Pancreas (tissue), 10 donors: ENCODE data around the gene CCDC12. TPM values are rescaled to one million over a fixed set of nuclear protein-coding genes. Genes with fewer than 3 reads are reported as not detected.

ENCODE experiments used
- ATAC-seq, 4 donors: fragments of 200-7000 bp; cut with Tn5 transposase; one replicate each; pipeline versions ENCODE4 v1.8.0 to v1.9.1; 2020; ENCODE audit warnings: mild to moderate bottlenecking in 4 of 4, moderate library complexity in 4 of 4
- DNase-seq, 6 donors: peaks; one replicate each; pipeline ENCODE4 v3.0.0-alpha.2; 2020
- FAIRE-seq: peaks from 2 replicates; lab custom pipeline; 2012; peaks lifted over from hg19 to GRCh38; lab: Jason Lieb, UNC
- H3K27ac ChIP-seq, 4 donors: fragments of 200-600 bp; sonication (generic); 1 replicate in 3 of 4; 2 replicates in 1 of 4; pipeline versions ENCODE4 v1.5.0 to v1.8.0; 2020
- H3K27me3 ChIP-seq, 4 donors: fragments of 200-600 bp; one replicate each; pipeline ENCODE4 v1.8.0; 2021
- H3K36me3 ChIP-seq, 3 donors: fragments of 200-600 bp; sonication (generic) in 1 of 3; one replicate each; pipeline versions ENCODE4 v1.5.0 to v1.8.0; 2020 to 2021
- H3K4me1 ChIP-seq, 3 donors: fragments of 200-600 bp; one replicate each; pipeline ENCODE4 v1.8.0; 2021
- H3K4me3 ChIP-seq, 4 donors: fragments of 200-600 bp; sonication (generic) in 2 of 4; one replicate each; pipeline versions ENCODE4 v1.5.0 to v1.8.0; 2020 to 2021
- H3K9me3 ChIP-seq, 4 donors: fragments of 200-600 bp; one replicate each; pipeline ENCODE4 v1.8.0; 2021
- CTCF ChIP-seq, 4 donors: fragments of 200-600 bp; sonication (generic) in 3 of 4; IDR thresholded peaks; one replicate each; pipeline versions ENCODE4 v1.5.0 to v1.8.0; 2021; ENCODE audit warnings: antibody characterized with exemption in 4 of 4
- WGBS, 2 donors: extraction: QIAGEN DNeasy Blood & Tissue Kit; methylation state at CpG; one replicate each; pipeline ENCODE4 v1.1.7; 2013; 5-methylcytosine and 5-hydroxymethylcytosine counted together
- intact Hi-C, 3 donors: fragments of 100-400 bp; cut with DNase I; formaldehyde crosslinking; loops; one replicate each; pipeline versions ENCODE4 v1.11.1 to v1.14.2; 2022
- polyA plus RNA-seq, 2 donors: library from polyadenylated mRNA; stranded (reverse); fragments of 200-250 nt; gene quantifications; one replicate each; pipeline ENCODE4 v1.2.3, GENCODE V29; 2013
- total RNA-seq, 6 donors: library from RNA; stranded (reverse); fragmentation: NEBNext Ultra II Directional in 4 of 6; extraction: Animal tissue kit (Norgen Biotek cat#: 25700) in 4 of 6; gene quantifications; one replicate each; pipeline versions ENCODE4 v1.2.1 to v1.2.4, GENCODE V29; 2021 to 2023
- donor health status: healthy with polysubstance abuse.
- donor health status: DM: no; HTN: no; CAD: no; lungs with moderate emphysema.
- donor health status: DM: no; HTN: no; CAD: no.
- donor health status: control.
- donor health status: control.
- donor health status: Bipolar disorder and iron deficiency.
- donor health status: DM: yes; HTN: yes; CAD: no.
- donor health status: DM: no; HTN: no; CAD: no.
- donor health status: DM: no; HTN: no; CAD: no.
- donor health status: DM: yes; HTN: yes; CAD: no.

Gene CCDC12
- total and polyA plus RNA-seq, 8 donors = 20.7 to 82.8 (median 24.9) TPM

- Histone ChIP-seq H3K27ac (no peak overlapping the region), H3K27me3 (no peaks in the 10 kb centered on the region), H3K9me3 (no peaks in the 10 kb centered on the region), H3K4me3 (no peak overlapping the region), H3K36me3 (peaks cover 0 to 16% (median 0%) of the 10 kb centered on the region in 3 donors), H3K4me1 (peaks cover 0 to 8% (median 0%) of the 10 kb centered on the region in 3 donors)
- WGBS, 2 donors = 89 to 90% methylated on average over 5 of the region's 5 CpGs
- intact Hi-C loops = loop anchor here in 1 of 3 donors (10.0 kb wide), 1 partner anchor 281 kb away; the partner anchor contains the start of gene TMIE
- TF ChIP-seq CTCF (IDR thresholded peaks at IDR 0.05) = no peak
- no peak for FAIRE-seq
- no peak for ATAC-seq
- peak in 2 of 6 donors; percentile 22 to 39 for DNase-seq
Measured at GRCh38 chr3:46985588-46985987, 9.0 kb upstream of the CCDC12 start.

GRCh38 chr3:46984591-46985459 is 8.3 kb upstream of the CCDC12 start:
- WGBS, 2 donors = 76% methylated on average over 11 of the region's 11 CpGs
- Histone ChIP-seq H3K4me3 (no peak overlapping the region), H3K9me3 (no peaks in the 10 kb centered on the region), H3K27ac (no peak overlapping the region), H3K36me3 (peaks cover 0 to 9% (median 0%) of the 10 kb centered on the region in 3 donors), H3K27me3 (no peaks in the 10 kb centered on the region), H3K4me1 (peaks cover 0 to 8% (median 0%) of the 10 kb centered on the region in 3 donors)
- intact Hi-C loops = loop anchor here in 1 of 3 donors (5.0 to 10.0 kb wide), 2 partner anchors 43 to 280 kb away; partner anchors contain the start of gene TMIE
- ATAC-seq (no peak), FAIRE-seq (no peak), DNase-seq (peak in 2 of 6 donors; percentile 13 to 30)
- TF ChIP-seq CTCF (IDR thresholded peaks at IDR 0.05) = no peak

DNA sequence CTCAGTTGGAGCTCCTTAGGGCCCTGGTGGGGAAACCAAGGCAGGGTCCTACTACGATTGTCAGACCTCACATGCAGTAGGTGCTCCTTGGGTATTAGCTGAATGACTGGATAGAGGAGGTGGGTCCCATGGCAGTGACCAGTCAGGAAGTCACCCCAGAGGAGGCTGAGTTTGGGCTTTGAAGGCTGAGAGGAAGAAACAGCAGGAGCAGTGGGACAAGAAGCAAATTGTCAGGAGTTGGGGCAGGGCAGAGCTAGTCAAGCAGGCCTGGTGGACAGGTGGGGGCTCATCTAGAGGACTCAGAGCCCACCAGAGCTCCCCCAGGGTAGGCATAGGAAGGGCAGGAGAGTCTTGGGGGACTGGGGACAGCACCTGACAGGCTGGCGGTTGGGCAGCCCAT is 6.0 kb upstream of the CCDC12 start:
- Histone ChIP-seq H3K27ac (peak overlapping the region in 2 of 4 donors; percentile 85 to 92), H3K27me3 (no peaks in the 10 kb centered on the region), H3K36me3 (no peaks in the 10 kb centered on the region), H3K4me3 (peak overlapping the region in 1 of 4 donors; percentile 29), H3K9me3 (no peaks in the 10 kb centered on the region), H3K4me1 (peaks cover 0 to 12% (median 4%) of the 10 kb centered on the region in 3 donors)
- intact Hi-C loops = loop anchor here in 1 of 3 donors (5.0 to 10.0 kb wide), 2 partner anchors 40 to 278 kb away; partner anchors contain the start of gene TMIE
- no peak for ATAC-seq
- no peak for FAIRE-seq
- no peak for TF ChIP-seq CTCF (IDR thresholded peaks at IDR 0.05)
- 71 to 94% methylated on average over 2 of the region's 2 CpGs for WGBS, 2 donors
- peak in 1 of 6 donors; percentile 27 for DNase-seq

GRCh38 chr3:46981932-46982471 is 5.5 kb upstream of the CCDC12 start:
- peak in 4 of 6 donors; percentile 42 to 73 (median 59) for DNase-seq
- peaks cover 0 to 16% (median 4%) of the 10 kb centered on the region in 3 donors for H3K4me1 ChIP-seq
- intact Hi-C loops = loop anchor here in 1 of 3 donors (5.0 to 10.0 kb wide), 2 partner anchors 40 to 277 kb away; partner anchors contain the start of gene TMIE

More at GRCh38 chr3:46981932-46982471, 5.5 kb upstream of the CCDC12 start:
- no peaks in the 10 kb centered on the region for H3K36me3 ChIP-seq
- H3K4me3 ChIP-seq = peak overlapping the region in 2 of 4 donors; percentile 16 to 29
- H3K27me3 ChIP-seq = no peaks in the 10 kb centered on the region
- no peak for FAIRE-seq
- no peaks in the 10 kb centered on the region for H3K9me3 ChIP-seq
- no peak for TF ChIP-seq CTCF (IDR thresholded peaks at IDR 0.05)
- WGBS, 2 donors = 43 to 51% methylated on average over 5 of the region's 5 CpGs
- H3K27ac ChIP-seq = peak overlapping the region; percentile 18 to 92 (median 56)
- peak in 2 of 4 donors; percentile 7 to 8 for ATAC-seq
